A673 (cell line): ENCODE data around the gene WNT2B. TPM values are rescaled to one million over a fixed set of nuclear protein-coding genes. Genes with fewer than 3 reads are reported as not detected.

Experiments used
- BruUV-seq: library from RNA; stranded (reverse); fragments of 400-500 nt; replicated peaks from 2 replicates; lab custom pipeline; 2021; lab: Mats Ljungman, UMichigan
- CTCF ChIA-PET: fragments of 300-600 bp; sonication (Branson Sonifier 250); formaldehyde crosslinking; loops from one replicate; lab custom pipeline; 2022; ENCODE audit warnings: antibody characterized with exemption; lab: Charles Lee
- POLR2A ChIA-PET: fragments of 300-600 bp; sonication (Branson Sonifier 250); formaldehyde crosslinking; loops from one replicate; lab custom pipeline; 2022; ENCODE audit warnings: antibody characterized with exemption; ENCODE audit not compliant: low non-redundant PET; lab: Charles Lee
- DNase-seq: peaks from one replicate; pipeline ENCODE4 v3.0.0-alpha.2; 2015; ENCODE audit warnings: low spot score
- H3K27ac ChIP-seq: fragments of 200-600 bp; sonication (generic); 2 replicates; pipeline ENCODE4 v1.5.1; 2016; ENCODE audit warnings: mixed run types, low read depth, mild to moderate bottlenecking, mixed read lengths, antibody characterized with exemption, low read length; ENCODE audit not compliant: poor library complexity, severe bottlenecking
- H3K27me3 ChIP-seq: fragments of 200-600 bp; sonication (generic); replicated peaks from 2 replicates; pipeline ENCODE4 v1.6.1; 2017; ENCODE audit warnings: mixed run types, low read depth, mild to moderate bottlenecking, mixed read lengths, antibody characterized with exemption, low read length; ENCODE audit not compliant: insufficient read depth, poor library complexity
- H3K36me3 ChIP-seq: fragments of 200-600 bp; sonication (generic); 2 replicates; pipeline ENCODE4 v1.6.1; 2016; ENCODE audit warnings: mixed run types, mild to moderate bottlenecking, mixed read lengths, antibody characterized with exemption, low read length; ENCODE audit not compliant: insufficient read depth, poor library complexity, severe bottlenecking
- H3K4me1 ChIP-seq: fragments of 200-600 bp; sonication (generic); 2 replicates; pipeline ENCODE4 v1.6.1; 2017; ENCODE audit warnings: mixed run types, mild to moderate bottlenecking, mixed read lengths, antibody characterized with exemption, low read length; ENCODE audit not compliant: insufficient read depth, poor library complexity, severe bottlenecking
- H3K4me3 ChIP-seq: fragments of 200-600 bp; sonication (generic); 2 replicates; pipeline ENCODE4 v1.5.1; 2016; ENCODE audit warnings: low read depth, mixed run types, mild to moderate bottlenecking, mixed read lengths, low read length; ENCODE audit not compliant: poor library complexity, severe bottlenecking
- H3K9me3 ChIP-seq: fragments of 200-600 bp; sonication (generic); 2 replicates; pipeline ENCODE4 v1.6.1; 2016; ENCODE audit warnings: mixed run types, low read depth, mild to moderate bottlenecking, mixed read lengths, antibody characterized with exemption, low read length; ENCODE audit not compliant: poor library complexity, severe bottlenecking
- CTCF ChIP-seq: fragments of 300-800, 200-600 bp; sonication (generic); conservative IDR thresholded peaks from 2 replicates; pipeline ENCODE4 v1.5.1; 2017; ENCODE audit warnings: low read depth, mild to moderate bottlenecking, antibody characterized with exemption, low read length, moderate library complexity, mixed read lengths
- EZH2 ChIP-seq: fragments of 200-600 bp; sonication (generic); IDR thresholded peaks from 2 replicates; pipeline ENCODE4 v1.6.1; 2017; ENCODE audit warnings: borderline replicate concordance, low read depth, mild to moderate bottlenecking, mixed read lengths, antibody characterized with exemption, low read length; ENCODE audit not compliant: poor library complexity, severe bottlenecking
- intact Hi-C: fragments of 100-400 bp; cut with micrococcal nuclease; formaldehyde crosslinking; loops from one replicate; pipeline ENCODE4 v1.10.0; 2022; ENCODE audit not compliant: unreplicated experiment
- total RNA-seq: library from RNA; stranded (reverse); gene quantifications from 2 replicates; pipeline ENCODE4 v1.2.3, GENCODE V29; 2021

WNT2B gene
- total RNA-seq, 1 experiment from 2014 or later = 0.32 TPM

GRCh38 chr1:112496290-112496689 lies 12.5 kb upstream of the WNT2B start:
- no peak for DNase-seq
- H3K4me1 ChIP-seq = no peaks in the 10 kb centered on the region
- POLR2A ChIA-PET = no interaction called here
- CTCF ChIA-PET = no interaction called here
- H3K36me3 ChIP-seq = no peaks in the 10 kb centered on the region
- no peak overlapping the region for H3K4me3 ChIP-seq
- TF ChIP-seq CTCF (no peak), EZH2 (no peak)
- intact Hi-C loops = no loop called here
- H3K9me3 ChIP-seq = no peaks in the 10 kb centered on the region
- no TSS peak for BruUV-seq
- H3K27ac ChIP-seq = no peak overlapping the region
- no peaks in the 10 kb centered on the region for H3K27me3 ChIP-seq

GRCh38 chr1:112501810-112502641 lies 6.7 kb upstream of the WNT2B start:
- no peak overlapping the region for H3K27ac ChIP-seq
- no peaks in the 10 kb centered on the region for H3K36me3 ChIP-seq
- peak; percentile 78 for DNase-seq
- BruUV-seq = no TSS peak
- TF ChIP-seq EZH2 (no peak), CTCF (peak; percentile 75)
- H3K4me3 ChIP-seq = peak overlapping the region; percentile 55
- intact Hi-C loops = loop anchor here (2.0 to 5.0 kb wide), 2 partner anchors 117 to 205 kb away; partner anchors contain the start of genes CAPZA1, RHOC and ST7L
- ChIA-PET POLR2A (no interaction called here), CTCF (interaction anchor here (0.6 to 1.2 kb wide), 5 partner anchors 112 to 300 kb away, joined by 3 to 10 read pairs (median 4); partner anchors contain the start of gene MOV10)
- no peaks in the 10 kb centered on the region for H3K27me3 ChIP-seq
- no peaks in the 10 kb centered on the region for H3K4me1 ChIP-seq
- H3K9me3 ChIP-seq = no peaks in the 10 kb centered on the region

- no peaks in the 10 kb centered on the region for H3K9me3 ChIP-seq
- no peaks in the 10 kb centered on the region for H3K27me3 ChIP-seq
- DNase-seq = peak; percentile 60
- BruUV-seq = no TSS peak
- no peak for TF ChIP-seq EZH2
- CTCF ChIA-PET = no interaction called here
- intact Hi-C loops = loop anchor here (5.0 kb wide), 1 partner anchor 204 kb away; the partner anchor contains the start of gene RHOC
- POLR2A ChIA-PET = no interaction called here
- H3K27ac ChIP-seq = no peak overlapping the region
- H3K4me3 ChIP-seq = no peak overlapping the region
- H3K4me1 ChIP-seq = no peaks in the 10 kb centered on the region
- H3K36me3 ChIP-seq = no peaks in the 10 kb centered on the region
These were observed 5.9 kb upstream of the WNT2B start for GRCh38 chr1:112502826-112503225.
